Umbilical cord (tissue), 2 donors: ENCODE results near the gene PRKAR2B. TPM values are rescaled to one million over a fixed set of nuclear protein-coding genes. Genes with fewer than 3 reads are reported as not detected.
"Not testable (repeated sequence)": the region's sequence is repeated elsewhere in the genome, so short reads cannot be mapped to it uniquely, and the experiment has no call there.

Source experiments
- DNase-seq: peaks from one replicate; pipeline ENCODE4 v3.0.0-alpha.2; 2015; ENCODE audit warnings: low spot score
- total RNA-seq: library from RNA; depleted of rRNA; stranded (reverse); fragments of >200 nt; gene quantifications from one replicate; pipeline ENCODE4 v1.2.3, GENCODE V29; 2014; ENCODE audit warnings: low replicate concordance; ENCODE audit not compliant: insufficient read depth

PRKAR2B gene
- total RNA-seq, 1 donor from 2014 or later = 5.8 TPM

DNA sequence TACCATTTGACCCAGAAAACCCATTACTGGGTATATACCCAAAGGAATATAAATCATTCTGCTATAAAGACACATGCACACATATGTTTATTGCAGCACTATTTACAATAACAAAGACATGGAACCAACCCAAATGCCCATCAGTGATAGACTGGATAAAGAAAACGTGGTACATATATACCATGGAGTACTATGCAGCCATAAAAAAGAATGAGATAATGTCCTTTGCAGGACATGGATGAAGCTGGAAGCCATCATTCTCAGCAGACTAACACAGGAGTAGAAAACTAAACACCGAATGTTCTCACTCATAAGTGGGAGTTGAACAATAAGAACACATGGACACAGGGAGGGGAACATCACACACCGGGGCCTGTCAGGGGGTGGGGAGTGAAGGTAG, 111.2 kb downstream of the PRKAR2B start:
- not testable (repeated sequence) for DNase-seq

DNA sequence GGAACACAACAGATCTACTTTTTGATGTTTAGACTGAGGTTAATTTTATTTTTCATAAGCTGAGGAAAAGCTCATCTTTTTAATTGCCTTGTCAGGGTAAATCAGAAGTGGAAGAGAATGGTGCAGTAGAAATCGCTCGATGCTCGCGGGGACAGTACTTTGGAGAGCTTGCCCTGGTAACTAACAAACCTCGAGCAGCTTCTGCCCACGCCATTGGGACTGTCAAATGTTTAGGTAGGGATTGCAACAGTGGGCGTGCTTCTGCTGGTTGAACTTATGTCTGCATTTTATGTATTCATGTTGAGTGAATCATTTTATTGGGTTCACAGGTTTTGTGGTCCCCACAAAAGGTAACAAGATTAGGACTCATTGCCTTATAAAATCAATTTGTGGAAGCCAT, 112.6 kb downstream of the PRKAR2B start:
- no peak for DNase-seq

DNA sequence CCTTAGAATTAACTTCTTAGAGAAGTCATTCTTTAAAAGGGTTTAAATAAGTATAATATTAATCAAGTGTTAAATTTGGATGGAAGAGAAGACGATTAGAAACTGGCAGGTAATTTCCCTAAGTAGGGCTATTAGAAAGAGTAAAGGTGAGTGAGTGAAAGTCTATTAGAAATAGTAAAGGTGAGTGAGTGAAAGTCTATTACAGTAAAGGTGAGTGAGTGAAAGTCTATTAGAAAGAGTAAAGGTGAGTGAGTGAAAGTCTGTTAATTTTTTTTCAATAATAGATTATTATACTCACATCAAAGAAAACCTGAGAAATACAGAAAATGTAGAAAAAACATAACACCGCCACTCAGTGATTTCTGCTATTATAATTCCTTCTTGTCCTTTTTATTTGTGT, 113.5 kb downstream of the PRKAR2B start:
- no peak for DNase-seq

DNA sequence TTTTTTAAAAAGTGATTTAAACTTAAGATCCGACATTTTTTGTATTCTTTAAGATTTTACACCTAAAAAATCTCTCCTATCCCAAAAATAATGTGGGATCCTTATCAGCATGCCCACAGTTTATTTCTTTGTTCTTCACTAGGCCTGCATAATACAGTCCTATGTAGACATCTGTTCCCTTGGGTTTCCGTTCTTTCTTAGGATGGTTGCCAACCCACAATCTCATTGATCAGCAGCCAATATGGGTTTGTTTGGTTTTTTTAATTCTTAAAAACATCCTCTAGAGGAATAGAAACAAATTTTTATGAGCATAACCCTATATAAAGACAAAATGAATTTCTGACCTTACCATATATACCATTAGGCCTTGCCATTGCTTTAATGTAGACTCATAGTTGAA, 115.9 kb downstream of the PRKAR2B start:
- no peak for DNase-seq

DNA sequence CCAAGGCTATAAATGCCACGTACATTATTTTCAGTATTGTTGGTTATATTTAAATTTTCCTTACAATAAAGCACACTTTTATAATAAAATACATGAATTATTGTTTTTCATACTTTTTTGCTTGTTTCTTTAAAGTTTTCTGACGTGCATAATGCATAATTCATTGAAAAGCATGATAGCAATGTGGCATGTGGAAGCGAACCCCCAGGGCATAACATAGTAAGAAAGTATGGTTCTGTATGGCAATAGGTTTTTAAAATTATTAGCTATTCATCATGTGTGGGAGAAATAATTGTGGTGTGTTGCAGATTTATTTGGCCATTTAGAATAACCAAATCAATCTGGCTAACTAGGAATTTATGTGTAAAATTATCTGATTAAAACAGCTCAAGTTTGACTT, 116.9 kb downstream of the PRKAR2B start:
- DNase-seq = no peak

DNA sequence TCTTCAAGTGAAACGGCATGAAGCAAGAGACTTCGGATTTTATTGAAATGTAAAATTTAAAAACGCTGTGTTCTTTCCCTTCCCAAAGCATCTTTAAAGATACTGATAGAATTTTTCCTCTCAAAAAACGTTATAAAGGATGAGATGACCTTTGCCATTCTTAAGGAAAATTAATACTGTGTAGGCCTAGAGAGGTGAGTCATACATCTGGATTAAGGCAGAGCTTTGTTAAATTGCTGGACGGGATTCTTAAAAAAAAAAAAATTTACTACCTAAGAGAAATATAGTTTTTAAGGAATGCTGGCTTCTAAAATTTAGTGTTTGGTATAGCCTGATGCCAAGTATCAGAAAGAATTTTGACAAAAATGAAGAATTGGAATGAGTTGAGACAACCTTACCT, 118.0 kb downstream of the PRKAR2B start:
- no peak for DNase-seq

DNA sequence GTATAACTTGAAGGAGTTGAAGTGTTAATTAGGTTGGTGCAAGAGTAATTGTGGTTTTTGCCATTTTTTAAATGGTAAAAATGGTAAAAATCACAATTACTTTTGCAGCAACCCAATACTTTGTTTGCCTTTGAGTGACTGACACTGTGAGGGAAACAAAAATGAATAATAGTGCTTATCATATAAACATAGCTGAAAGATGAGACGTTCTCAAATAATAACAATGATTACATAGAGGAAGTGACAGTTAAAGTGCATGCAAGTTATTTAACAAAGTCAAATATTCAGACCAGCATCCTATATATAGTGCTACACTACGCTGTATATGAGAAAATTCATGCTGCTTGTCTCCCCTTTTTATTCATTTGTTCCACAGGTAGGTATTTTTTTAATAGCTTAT, 119.6 kb downstream of the PRKAR2B start:
- DNase-seq = no peak

DNA sequence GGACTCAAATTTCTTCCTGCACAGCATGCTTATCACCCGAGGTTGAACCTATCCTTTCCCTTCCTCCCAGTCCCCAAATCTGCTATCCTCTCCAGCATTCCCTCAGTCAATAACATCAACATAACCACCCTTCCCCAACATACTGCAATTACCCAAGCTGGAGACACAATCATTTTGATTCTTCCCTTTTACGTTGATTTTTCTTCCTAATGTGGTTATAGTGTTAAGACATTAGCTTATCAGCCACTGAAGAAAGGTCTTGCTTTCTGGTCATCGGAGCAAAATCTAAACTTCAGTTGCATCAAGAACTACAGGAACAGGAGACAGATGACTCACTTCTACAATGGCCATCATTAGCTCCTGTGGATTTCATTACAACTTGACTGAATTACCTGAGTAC, 120.8 kb downstream of the PRKAR2B start:
- no peak for DNase-seq

DNA sequence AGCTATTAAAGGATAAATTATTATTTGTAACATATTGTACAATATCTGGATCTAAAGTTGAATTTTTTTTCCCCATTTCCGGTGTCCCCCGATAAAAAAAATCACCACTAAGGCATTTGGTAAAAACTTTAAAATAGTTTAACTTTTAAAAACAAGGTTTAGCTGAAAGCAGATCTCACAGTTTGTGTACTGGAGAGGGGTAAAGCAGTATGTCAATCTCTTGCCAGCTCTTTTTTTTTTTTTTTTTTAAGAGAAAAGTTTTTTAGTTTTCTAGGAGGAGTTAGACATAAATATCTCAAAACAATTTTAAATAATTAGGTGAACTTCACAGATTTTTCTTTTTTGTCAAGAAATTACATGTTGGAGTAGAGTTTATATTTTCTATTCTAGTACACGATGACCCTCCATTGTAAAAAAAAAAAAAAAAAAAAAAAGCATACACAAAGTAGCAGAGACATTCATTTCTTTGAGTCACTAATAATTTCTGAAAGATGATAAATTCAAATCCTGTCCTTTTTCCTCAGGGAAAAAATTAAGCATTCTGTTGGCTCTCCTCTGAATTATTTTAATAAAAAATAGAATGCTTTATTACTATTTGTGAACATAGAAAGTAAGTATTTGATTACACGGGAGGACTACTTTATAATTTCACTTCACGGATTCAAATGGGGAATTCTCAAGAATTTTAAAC, 122.4 kb downstream of the PRKAR2B start:
- peak; percentile 22 for DNase-seq

DNA sequence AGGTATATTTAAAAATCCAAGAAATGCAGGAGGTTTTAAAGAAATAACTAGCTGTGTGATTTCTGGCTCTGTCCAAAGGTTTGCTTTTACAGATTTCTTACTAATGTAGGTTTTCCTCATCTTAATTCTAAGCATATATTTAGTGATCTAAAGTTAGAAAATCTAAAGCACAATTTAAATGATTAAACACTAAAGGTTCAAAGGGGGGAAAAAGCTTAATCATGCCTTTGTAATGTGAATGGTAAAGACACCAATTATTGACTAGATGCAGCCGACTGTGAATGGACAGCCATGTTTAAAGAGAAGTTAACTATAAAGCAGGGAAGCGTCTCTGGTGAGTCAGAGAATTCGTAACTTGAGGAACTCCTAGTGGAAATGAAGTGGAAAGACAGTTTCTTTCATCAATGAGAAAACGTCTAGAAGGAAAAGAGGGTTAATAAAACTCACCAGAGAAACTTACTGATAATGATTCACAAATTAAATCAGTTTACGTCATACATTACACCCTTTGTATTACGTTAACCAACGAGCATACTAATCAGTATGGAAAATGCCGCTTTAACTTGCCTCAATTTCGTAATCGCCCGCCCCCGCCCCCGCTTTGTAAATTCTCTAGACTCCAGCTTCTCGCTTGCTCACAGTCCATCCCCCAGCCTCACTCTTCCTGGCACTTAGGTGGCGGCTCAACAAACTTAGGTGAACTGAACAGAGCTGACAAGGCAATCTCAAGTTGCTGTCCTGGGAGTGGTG, 123.2 kb downstream of the PRKAR2B start:
- peak; percentile 89 for DNase-seq

DNA sequence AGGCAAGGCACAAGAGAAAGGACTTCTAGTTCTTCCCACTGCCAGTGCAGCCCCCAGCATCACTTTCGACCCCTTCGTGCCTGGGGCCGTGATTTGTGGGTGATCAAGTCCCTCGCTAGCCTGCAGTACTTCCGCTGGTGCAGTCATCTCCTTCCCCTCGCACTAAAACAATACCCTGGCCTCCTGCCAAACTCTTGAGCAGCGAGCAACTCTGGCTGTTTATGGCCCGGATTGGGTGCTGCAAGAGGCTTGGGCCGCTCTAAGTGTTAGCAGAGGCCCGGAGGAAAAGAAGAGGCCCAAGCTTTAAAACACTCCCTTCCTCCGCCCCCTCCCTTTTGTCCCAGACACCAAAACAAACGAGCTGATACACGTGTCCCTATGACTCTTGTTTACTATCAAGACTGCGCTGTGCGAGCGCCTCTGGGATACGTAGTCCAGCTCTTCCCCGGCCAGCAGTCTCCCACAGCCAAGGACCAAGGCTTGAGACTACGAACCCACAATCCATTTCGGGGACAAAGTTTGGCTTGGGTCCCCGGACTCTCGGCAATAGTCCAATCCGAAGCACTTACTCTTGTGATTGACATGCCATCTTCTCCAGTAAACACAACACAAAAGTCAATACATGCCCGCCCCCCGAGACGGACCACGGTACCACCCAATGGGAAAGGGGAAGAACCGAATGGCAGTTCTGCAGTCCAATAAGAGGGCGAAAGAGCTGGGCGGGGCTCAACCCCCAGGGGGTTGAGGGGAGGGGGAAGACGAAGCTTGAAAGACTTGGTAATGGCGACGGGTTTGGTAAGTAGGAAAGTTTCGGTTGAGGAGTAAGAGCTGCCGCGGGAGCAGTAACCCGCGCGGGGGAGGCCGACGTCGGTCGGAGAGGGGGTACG, 124.0 kb downstream of the PRKAR2B start, which contains the start of gene HBP1:
Gene HBP1, plus strand, starts transcription at position 771 of the 887 bp plus-strand sequence. CDS start 10,891 bp downstream, outside the sequence.
- peak; percentile 100 for DNase-seq

DNA sequence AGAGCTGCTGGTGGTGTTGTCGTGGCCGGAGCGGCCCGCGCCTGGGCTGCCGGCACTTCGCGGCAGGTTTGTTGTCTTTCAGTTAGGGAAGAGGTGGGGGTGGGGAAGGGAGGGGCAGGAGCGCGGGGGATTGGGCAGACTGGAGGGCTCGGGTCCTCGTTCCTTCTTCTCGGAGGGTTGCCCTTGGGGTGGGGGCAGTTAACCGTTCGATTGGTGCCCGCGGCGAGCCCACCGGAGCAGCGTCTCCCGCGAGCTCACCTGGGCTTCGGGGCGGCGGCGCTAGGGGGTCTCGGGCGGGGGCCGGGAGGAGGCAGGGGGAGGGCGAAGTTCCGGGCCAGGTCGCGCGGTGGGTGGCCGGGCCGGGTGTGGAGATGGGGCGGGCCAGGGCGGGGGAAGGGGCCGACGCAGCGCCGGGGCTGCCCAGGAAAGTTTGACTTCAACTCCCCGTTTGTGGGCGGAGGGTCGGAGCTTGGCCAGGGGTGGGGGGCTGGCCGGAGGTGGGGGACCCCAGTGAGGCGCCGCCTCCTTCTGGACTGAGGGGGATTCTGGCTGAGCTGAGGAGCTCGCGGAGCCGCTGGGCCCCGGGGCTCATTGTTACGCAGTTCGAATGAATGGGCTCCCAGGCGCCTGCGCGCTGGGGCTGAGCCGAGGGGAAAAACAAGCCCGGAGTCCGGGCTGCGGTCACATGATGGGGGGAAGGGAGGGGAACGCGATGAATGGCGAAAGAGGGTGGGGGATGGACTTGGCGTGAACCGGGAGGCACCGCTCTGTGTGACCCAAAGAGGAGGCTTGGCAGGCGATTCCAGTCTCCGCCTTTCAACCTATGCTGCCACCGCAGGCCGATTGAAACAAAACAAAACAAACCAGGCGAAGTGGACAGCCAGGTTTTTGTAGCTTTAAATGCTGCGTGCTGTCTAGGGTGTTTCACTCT, 124.9 kb downstream of the PRKAR2B start:
- peak; percentile 99 for DNase-seq

DNA sequence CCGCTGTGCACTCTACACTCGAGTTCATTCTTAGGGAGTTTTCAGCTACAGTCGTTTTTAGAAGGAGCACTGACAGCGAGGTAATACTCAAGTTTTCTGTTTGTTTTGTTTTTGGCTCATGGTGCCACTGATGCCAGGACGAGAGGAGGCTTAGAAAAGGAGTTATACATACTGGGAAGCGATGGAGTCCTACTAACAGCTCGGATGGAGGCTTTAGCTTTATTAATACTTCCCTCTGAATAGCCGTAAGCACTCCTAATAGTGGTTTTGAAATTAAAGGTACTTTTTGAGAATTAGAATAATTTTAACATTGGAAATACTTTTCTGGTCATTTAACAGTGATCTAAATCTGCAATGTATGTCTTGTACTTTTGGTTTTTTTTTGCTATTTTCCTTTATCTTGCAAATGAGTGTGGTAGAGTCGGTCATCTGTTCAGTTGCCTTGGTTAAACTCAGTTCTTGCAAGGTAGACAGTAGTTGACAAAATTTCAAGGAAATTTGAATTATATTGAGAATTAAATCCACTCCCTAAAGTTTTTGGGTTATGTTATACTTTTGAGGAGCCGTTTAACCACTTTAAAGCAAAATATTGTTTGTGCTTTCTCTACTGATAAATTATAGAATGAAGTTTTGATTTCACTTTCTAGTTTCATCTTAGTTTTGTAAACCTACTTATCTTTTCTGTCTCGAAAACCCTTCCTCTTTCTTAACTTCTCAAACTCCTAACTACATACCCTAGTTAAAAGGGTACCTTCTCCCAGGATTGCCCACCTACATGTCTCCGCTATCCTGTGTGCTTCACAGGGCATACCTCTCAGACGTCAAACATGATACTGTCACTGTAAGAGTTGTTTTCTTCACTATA, 125.8 kb downstream of the PRKAR2B start:
- DNase-seq = no peak

DNA sequence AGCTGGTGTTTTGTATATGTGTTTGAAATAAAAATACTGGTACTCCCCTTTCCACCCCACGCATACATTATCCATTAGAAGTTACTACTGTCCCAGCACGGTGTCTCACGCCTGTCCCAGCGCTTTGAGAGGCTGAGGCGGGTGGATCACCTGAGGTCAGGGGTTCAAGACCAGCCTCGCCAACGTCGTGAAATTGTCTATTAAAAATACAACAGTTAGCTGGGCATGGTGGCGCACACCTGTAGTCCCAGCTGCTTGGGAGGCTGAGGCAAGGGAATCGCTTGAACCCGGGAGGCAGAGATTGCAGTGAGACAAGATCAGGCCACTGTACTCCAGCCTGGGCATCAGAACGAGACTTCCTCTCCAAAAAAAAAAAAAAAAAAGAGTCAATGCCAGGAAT, 127.0 kb downstream of the PRKAR2B start:
- DNase-seq = no peak

DNA sequence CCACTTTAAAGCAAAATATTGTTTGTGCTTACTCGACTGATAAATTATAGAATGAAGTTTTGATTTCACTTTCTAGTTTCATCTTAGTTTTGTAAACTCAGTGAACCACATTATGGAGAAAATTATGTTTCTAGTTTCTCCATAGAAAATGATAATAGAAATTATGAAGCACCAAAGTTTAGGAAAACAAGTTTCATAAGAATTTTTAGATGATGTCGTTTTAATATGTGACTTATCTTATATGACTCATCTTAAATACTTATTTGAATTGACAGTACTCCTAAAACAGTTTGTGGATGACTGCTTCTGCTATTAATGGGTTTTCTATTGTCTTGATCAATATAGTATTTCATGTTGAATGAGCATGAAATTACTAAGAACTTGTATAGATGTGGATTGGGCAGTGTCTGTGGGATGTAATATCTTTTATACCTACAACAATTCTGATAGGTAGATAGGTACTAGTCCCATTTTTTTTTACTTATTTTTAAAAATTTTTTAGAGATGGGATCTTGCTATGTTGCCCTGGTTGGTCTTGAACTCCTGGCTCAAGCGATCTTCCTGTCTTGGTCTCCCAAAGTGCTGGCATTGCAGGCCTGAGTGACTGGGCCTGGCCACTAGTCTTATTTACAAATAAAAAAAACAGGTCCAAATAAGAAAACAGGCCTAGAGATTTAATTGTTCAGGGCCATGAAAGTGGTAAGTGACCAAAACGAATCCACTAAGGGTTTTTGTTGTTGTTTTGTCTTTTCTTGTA, 127.9 kb downstream of the PRKAR2B start:
- DNase-seq = no peak

DNA sequence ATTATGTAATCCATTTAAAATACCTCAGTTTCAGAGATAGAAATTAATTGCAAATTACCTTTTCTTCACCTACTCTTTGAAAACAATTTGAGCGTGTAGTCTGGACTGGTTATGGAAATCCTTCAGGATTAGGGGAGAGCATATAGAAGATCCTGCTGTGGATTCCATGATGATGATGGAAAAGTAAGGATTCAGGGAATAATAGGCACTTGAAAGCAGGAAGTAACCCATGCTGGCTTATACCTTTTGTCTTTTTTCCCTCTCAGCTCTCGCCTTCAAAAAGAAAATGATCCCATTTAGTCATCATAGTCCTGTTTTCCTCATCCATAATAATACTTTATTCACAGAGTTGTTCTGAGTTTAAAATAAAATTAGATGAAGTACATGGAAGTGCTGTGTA, 128.7 kb downstream of the PRKAR2B start:
- DNase-seq = no peak

DNA sequence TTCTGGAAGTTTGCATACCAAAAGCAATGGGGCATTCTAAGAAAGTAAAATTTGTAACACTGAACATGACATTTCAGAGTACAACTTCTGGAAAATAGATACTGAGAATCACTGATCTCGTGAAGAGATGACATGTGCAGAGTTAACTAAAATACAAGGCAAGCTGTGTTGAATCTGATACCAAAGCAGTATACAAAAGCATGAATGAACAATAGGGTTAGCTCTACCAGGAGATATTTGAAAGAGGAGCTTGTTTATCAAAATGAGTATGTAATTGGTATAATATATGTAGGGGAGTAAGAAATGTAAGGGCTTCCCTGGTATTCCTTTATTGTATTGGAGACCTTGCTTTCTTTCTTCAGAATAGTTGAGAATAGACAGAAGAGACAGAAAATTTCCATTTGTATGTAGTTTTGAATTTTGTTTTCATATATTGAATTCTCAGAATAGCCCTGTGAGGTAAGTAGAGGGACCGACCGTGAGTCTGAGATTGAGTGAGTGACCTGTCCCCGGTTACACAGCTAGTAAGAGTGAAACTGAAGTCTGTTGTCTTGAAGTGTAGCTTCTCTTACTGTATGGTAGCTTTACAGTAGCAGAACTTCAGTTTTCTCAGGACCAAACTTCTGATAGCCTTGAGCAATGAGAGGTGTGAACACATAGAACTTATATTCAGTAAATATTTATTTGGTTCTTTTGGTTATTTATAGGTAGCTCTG, 129.3 kb downstream of the PRKAR2B start:
- no peak for DNase-seq

DNA sequence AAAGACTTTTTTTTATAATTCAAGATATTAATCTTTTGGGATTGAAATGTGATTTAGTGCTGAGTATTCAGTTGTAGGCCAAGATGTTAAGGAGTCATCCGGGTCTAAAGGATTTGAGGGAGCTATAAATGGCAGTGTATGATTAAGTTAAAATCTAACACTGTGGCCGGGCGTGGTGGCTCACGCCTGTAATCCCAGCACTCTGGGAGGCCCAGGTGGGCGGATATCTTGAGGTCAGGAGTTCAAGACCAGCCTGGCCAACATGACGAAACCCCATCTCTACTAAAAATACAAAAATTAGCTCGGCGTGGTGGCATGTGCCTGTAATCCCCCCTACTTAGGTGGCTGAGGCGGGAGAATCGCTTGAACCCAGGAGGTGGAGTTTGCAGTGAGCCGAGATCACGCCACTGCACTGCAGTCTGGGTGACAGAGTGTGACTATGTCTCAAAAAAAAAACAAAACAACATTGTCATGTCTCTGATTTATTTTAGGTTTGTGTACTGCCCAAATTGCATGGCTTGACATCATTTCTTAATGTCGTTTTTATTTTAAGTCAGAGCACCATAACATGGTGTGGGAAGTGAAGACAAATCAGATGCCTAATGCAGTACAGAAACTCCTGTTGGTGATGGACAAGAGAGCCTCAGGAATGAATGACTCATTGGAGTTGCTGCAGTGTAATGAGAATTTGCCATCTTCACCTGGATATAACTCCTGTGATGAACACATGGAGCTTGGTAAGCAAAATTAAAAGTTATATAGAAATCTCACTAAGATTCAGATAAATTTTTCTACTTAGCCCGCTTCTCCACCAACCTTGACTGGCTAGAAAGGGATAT, 135.0 kb downstream of the PRKAR2B start:
- no peak for DNase-seq
